Activated CD8-positive, alpha-beta T cell treated with anti-CD3 and anti-CD28 coated beads for 36 hours (primary cell): ENCODE results near the gene STAG1. TPM values are rescaled to one million over a fixed set of nuclear protein-coding genes. Genes with fewer than 3 reads are reported as not detected.

ENCODE experiments used
- ATAC-seq: fragments of 200-7000 bp; cut with Tn5 transposase; one replicate; pipeline ENCODE4 v1.10.0; 2021; ENCODE audit warnings: mild to moderate bottlenecking, moderate library complexity
- CTCF ChIA-PET: fragments of 350-600 bp; sonication (Branson Sonifier 250); formaldehyde crosslinking; loops from one replicate; lab custom pipeline; 2021; ENCODE audit warnings: antibody characterized with exemption; lab: Charles Lee
- POLR2A ChIA-PET: fragments of 350-600 bp; sonication (Branson Sonifier 250); formaldehyde crosslinking; loops from one replicate; lab custom pipeline; 2021; ENCODE audit warnings: antibody characterized with exemption; lab: Charles Lee
- DNase-seq: peaks from one replicate; pipeline ENCODE4 v3.0.0-alpha.2; 2020
- H3K27ac Mint-ChIP-seq: one replicate; pipeline ENCODE4 v1.8.0; 2021; ENCODE audit warnings: mild to moderate bottlenecking, mixed read lengths
- H3K27me3 Mint-ChIP-seq: one replicate; pipeline ENCODE4 v1.8.0; 2021; ENCODE audit warnings: mixed read lengths
- H3K36me3 Mint-ChIP-seq: one replicate; pipeline ENCODE4 v1.8.0; 2021; ENCODE audit warnings: low read depth, mixed read lengths
- H3K4me1 Mint-ChIP-seq: one replicate; pipeline ENCODE4 v1.8.0; 2021; ENCODE audit warnings: low read depth, mixed read lengths
- H3K4me3 Mint-ChIP-seq: one replicate; pipeline ENCODE4 v1.8.0; 2021; ENCODE audit warnings: mild to moderate bottlenecking, moderate library complexity, mixed read lengths
- H3K9me3 Mint-ChIP-seq: one replicate; pipeline ENCODE4 v1.8.0; 2021; ENCODE audit warnings: mixed read lengths
- CTCF ChIP-seq: fragments of 200-600 bp; IDR thresholded peaks from one replicate; pipeline ENCODE4 v1.8.0; 2022; ENCODE audit warnings: antibody characterized with exemption, mild to moderate bottlenecking
- intact Hi-C: fragments of 100-400 bp; cut with micrococcal nuclease; formaldehyde crosslinking; loops from one replicate; pipeline ENCODE4 v1.10.0; 2022
- total RNA-seq, 2 experiments: library from RNA; stranded (reverse); gene quantifications; one replicate each; pipeline ENCODE4 v1.2.3, GENCODE V29; 2021

Gene STAG1
- total RNA-seq, 2 experiments from 2014 or later, result 32.5 to 32.8 TPM

DNA sequence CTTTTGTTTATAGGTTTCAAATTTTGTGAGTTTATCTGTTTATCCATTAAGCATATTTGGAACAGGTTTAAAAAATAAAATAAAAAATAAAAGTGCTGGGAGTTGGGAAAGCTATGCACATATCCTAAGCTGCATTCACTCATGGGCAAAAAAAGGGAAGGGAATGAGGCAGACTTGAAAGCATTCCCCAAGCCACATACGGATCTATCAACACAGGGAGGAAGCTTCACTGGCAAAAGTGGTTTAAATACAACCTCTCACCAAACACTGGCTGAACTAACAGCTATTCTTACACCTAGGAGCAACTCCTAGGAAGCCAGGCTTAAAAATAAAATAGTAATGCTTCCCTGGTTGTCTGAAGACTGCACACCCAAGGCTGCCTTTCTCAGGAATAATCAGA, 400.8 kb downstream of the STAG1 start:
- POLR2A ChIA-PET, result interaction anchor here (0.6 to 1.0 kb wide), 2 partner anchors 243 to 393 kb away, joined by 3 read pairs; no protein-coding TSS in a partner anchor
- no peak for TF ChIP-seq CTCF
- Mint-ChIP-seq H3K36me3 (peaks cover 16% of the 10 kb centered on the region), H3K27me3 (no peaks in the 10 kb centered on the region), H3K4me1 (peaks cover 12% of the 10 kb centered on the region), H3K27ac (no peak overlapping the region), H3K9me3 (peaks cover 3% of the 10 kb centered on the region), H3K4me3 (no peak overlapping the region)
- CTCF ChIA-PET, result interaction anchor here (0.6 to 2.4 kb wide), 7 partner anchors 8 to 401 kb away, joined by 3 to 7 read pairs (median 5); partner anchors contain the start of gene PCCB
- DNase-seq (no peak), ATAC-seq (no peak)
- intact Hi-C loops, result no loop called here

GRCh38 chr3:136350557-136350956, 401.6 kb downstream of the STAG1 start:
- Mint-ChIP-seq H3K36me3 (peaks cover 12% of the 10 kb centered on the region), H3K27ac (no peak overlapping the region), H3K9me3 (no peaks in the 10 kb centered on the region), H3K4me3 (no peak overlapping the region), H3K27me3 (no peaks in the 10 kb centered on the region), H3K4me1 (peaks cover 12% of the 10 kb centered on the region)
- TF ChIP-seq CTCF, result no peak
- no peak for DNase-seq
- POLR2A ChIA-PET, result interaction anchor here (0.6 kb wide), 1 partner anchor 74 kb away, joined by 3 read pairs; no protein-coding TSS in a partner anchor
- CTCF ChIA-PET, result interaction anchor here (1.3 to 2.4 kb wide), 4 partner anchors 17 to 402 kb away, joined by 5 to 7 read pairs (median 6); partner anchors contain the start of gene PCCB
- ATAC-seq, result no peak
- intact Hi-C loops, result no loop called here

DNA sequence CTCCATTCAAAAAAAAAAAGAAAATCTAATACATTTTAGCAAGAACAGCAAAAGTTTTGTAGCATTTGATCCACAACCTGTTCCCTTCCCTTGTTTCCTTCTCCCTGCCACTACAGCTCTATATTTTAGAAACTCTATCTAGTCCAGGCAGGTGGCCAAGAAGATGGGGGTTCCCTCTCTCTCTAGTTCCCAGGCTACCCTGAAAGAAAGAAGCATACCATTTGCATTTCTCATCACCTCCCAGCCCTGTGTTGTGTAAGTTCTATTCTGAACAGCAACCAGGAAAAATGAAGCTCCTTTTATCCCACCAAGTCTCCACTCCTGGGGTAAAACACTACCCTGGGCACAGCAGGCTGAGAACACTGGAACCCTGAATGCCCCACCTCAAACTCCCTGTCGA, 402.0 kb downstream of the STAG1 start:
- Mint-ChIP-seq H3K9me3 (no peaks in the 10 kb centered on the region), H3K27ac (no peak overlapping the region), H3K36me3 (peaks cover 9% of the 10 kb centered on the region), H3K27me3 (no peaks in the 10 kb centered on the region), H3K4me1 (peaks cover 12% of the 10 kb centered on the region), H3K4me3 (no peak overlapping the region)
- no peak for ATAC-seq
- POLR2A ChIA-PET, result interaction anchor here (0.6 to 1.5 kb wide), 2 partner anchors 73 to 402 kb away, joined by 3 read pairs; partner anchors contain the start of gene STAG1
- DNase-seq, result no peak
- CTCF ChIA-PET, result interaction anchor here (1.3 to 2.4 kb wide), 3 partner anchors 17 to 403 kb away, joined by 5 to 7 read pairs (median 5); no protein-coding TSS in a partner anchor
- intact Hi-C loops, result no loop called here
- TF ChIP-seq CTCF, result no peak

- Mint-ChIP-seq H3K27ac (no peak overlapping the region), H3K4me3 (no peak overlapping the region), H3K4me1 (no peaks in the 10 kb centered on the region), H3K27me3 (no peaks in the 10 kb centered on the region), H3K36me3 (peaks cover 5% of the 10 kb centered on the region), H3K9me3 (no peaks in the 10 kb centered on the region)
- ATAC-seq, result no peak
- ChIA-PET CTCF (interaction anchor here (1.2 to 1.6 kb wide), 2 partner anchors 13 to 45 kb away, joined by 3 to 6 read pairs; no protein-coding TSS in a partner anchor), POLR2A (no interaction called here)
- intact Hi-C loops, result no loop called here
- DNase-seq, result no peak
- TF ChIP-seq CTCF, result no peak
These were observed 405.7 kb downstream of the STAG1 start for GRCh38 chr3:136346486-136346885.

GRCh38 chr3:136343873-136344555, 408.2 kb downstream of the STAG1 start:
- CTCF ChIA-PET, result interaction anchor here (1.6 kb wide), 1 partner anchor 8 kb away, joined by 6 read pairs; no protein-coding TSS in a partner anchor
- no peak overlapping the region for H3K4me3 Mint-ChIP-seq
- ATAC-seq (no peak), DNase-seq (peak; percentile 10)
- intact Hi-C loops, result no loop called here
- no peaks in the 10 kb centered on the region for H3K9me3 Mint-ChIP-seq
- H3K27ac Mint-ChIP-seq, result peak overlapping the region; percentile 63
- POLR2A ChIA-PET, result no interaction called here
- TF ChIP-seq CTCF, result no peak
- H3K27me3 Mint-ChIP-seq, result no peaks in the 10 kb centered on the region
- no peaks in the 10 kb centered on the region for H3K4me1 Mint-ChIP-seq
- peaks cover 16% of the 10 kb centered on the region for H3K36me3 Mint-ChIP-seq
